NB4 (cell line): ENCODE data around the gene PTGFRN.

Experiments used
- POLR2A ChIP-seq: IDR thresholded peaks from 2 replicates; pipeline ENCODE4 v1.6.1; 2011; ENCODE audit warnings: mild to moderate bottlenecking; ENCODE audit not compliant: insufficient read length; ENCODE audit errors: extremely low read depth
- TF ChIP-seq, protein P1 (sequence below): IDR thresholded peaks from one replicate; pipeline ENCODE4 v1.5.1; 2012; ENCODE audit warnings: low read depth, low read length

DNA sequence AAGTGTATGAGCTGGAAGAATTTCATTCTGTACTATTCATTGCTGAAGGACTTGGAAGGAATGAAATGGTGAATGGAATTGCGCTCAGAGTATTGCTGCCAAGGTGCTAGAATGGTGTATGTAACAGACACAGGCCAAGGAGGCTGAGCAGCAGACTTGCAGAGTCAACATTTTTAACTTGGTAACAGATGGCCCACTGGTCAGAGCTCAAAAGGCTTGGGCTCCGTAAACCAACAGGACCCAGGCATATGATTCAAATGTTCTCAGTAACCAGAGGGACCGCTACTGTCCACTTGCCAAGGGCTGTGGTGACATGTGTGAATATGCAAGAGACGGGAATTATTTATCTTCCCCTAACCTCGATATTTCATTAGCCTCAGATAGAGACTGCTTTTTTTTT, 28.8 kb upstream of the PTGFRN start:
- TF ChIP-seq, protein P1, sequence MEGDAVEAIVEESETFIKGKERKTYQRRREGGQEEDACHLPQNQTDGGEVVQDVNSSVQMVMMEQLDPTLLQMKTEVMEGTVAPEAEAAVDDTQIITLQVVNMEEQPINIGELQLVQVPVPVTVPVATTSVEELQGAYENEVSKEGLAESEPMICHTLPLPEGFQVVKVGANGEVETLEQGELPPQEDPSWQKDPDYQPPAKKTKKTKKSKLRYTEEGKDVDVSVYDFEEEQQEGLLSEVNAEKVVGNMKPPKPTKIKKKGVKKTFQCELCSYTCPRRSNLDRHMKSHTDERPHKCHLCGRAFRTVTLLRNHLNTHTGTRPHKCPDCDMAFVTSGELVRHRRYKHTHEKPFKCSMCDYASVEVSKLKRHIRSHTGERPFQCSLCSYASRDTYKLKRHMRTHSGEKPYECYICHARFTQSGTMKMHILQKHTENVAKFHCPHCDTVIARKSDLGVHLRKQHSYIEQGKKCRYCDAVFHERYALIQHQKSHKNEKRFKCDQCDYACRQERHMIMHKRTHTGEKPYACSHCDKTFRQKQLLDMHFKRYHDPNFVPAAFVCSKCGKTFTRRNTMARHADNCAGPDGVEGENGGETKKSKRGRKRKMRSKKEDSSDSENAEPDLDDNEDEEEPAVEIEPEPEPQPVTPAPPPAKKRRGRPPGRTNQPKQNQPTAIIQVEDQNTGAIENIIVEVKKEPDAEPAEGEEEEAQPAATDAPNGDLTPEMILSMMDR: no peak
- TF ChIP-seq POLR2A: no peak
